ENCODE measurements around the gene ILKAP. TPM values are rescaled to one million over a fixed set of nuclear protein-coding genes. Genes with fewer than 3 reads are reported as not detected.
"Not testable (repeated sequence)": the region's sequence is repeated elsewhere in the genome, so short reads cannot be mapped to it uniquely, and the experiment has no call there.

The ILKAP gene
- total RNA-seq, 1 experiment from 2014 or later = 69.4 TPM

GRCh38 chr2:238173692-238174091, 29.8 kb downstream of the ILKAP start:
- no peak for DNase-seq
- peaks cover 84% of the 10 kb centered on the region for H3K36me3 ChIP-seq
- H3K4me3 ChIP-seq = no peak overlapping the region
- H3K9me3 ChIP-seq = no peaks in the 10 kb centered on the region
- H3K27me3 ChIP-seq = no peaks in the 10 kb centered on the region

DNA sequence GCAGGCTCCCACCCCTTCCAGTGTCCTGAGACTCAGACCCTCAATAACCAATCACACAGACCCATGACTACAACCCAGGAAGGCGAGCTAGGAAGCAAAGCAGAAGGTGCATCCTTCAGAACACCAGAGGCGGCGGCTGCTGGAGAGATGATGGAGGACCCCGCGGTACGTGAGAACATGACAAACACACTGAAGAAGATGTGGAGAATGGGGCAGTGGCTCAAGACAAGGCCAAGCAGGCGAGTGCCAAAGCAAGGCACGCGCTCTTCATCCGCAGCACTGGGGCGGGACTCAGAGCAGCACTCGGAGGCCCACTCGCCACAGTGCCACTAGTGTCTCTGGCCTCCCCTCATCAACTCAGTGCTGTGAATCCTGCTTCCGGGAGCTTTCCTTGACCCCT, 31.1 kb downstream of the ILKAP start:
- H3K27me3 ChIP-seq = no peaks in the 10 kb centered on the region
- no peak for DNase-seq
- H3K9me3 ChIP-seq = no peaks in the 10 kb centered on the region
- H3K4me3 ChIP-seq = no peak overlapping the region
- peaks cover 84% of the 10 kb centered on the region for H3K36me3 ChIP-seq

GRCh38 chr2:238171575-238172187, 31.8 kb downstream of the ILKAP start:
- Histone ChIP-seq H3K4me3 (no peak overlapping the region), H3K27me3 (no peaks in the 10 kb centered on the region), H3K36me3 (peaks cover 77% of the 10 kb centered on the region), H3K9me3 (no peaks in the 10 kb centered on the region)
- no peak for DNase-seq

- peaks cover 72% of the 10 kb centered on the region for H3K36me3 ChIP-seq
- not testable (repeated sequence) for H3K27me3 ChIP-seq, H3K4me3 ChIP-seq, H3K9me3 ChIP-seq, DNase-seq
Observed at GRCh38 chr2:238171072-238171431, 32.4 kb downstream of the ILKAP start.

DNA sequence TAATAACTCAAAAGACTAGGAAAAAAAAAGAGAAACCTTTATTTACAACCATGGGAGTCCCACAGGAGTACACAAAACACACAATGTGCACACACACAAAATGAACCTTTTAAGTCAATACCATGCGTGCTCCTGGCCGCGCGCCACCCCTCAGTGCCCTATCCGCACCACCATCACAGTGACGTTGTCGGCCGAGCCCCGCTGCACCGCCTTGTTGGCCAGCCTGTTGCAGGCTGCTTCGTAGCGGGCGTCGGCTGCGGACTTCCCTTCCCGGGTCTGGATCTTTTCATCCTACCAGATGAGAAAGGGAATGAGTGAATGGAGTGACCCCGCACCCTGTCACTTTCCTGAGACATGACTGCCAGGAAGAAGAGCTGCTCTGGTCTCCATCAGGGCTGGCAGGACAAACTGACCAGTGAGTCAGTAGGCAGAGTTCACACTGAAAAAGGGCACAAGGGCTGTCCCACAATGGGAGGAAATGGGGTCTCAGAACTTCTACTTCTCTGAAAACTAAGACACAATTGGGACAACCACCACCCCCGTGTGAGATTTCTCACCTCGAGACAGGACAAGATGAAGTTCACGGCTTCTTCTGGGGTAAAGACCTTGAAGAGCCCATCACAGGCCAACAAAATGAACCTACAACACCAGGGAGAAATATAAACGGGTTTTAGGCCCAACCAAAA, 33.0 kb downstream of the ILKAP start:
- peaks cover 70% of the 10 kb centered on the region for H3K36me3 ChIP-seq
- no peak for DNase-seq
- H3K4me3 ChIP-seq = no peak overlapping the region
- no peaks in the 10 kb centered on the region for H3K9me3 ChIP-seq
- H3K27me3 ChIP-seq = no peaks in the 10 kb centered on the region

- H3K9me3 ChIP-seq = no peaks in the 10 kb centered on the region
- DNase-seq = peak; percentile 76
- H3K4me3 ChIP-seq = no peak overlapping the region
- peaks cover 64% of the 10 kb centered on the region for H3K36me3 ChIP-seq
- no peaks in the 10 kb centered on the region for H3K27me3 ChIP-seq
Observed at GRCh38 chr2:238169708-238170251, 33.7 kb downstream of the ILKAP start.

GRCh38 chr2:238169048-238169707, 34.3 kb downstream of the ILKAP start:
- DNase-seq = peak; percentile 70
- H3K9me3 ChIP-seq = no peaks in the 10 kb centered on the region
- H3K4me3 ChIP-seq = no peak overlapping the region
- H3K27me3 ChIP-seq = no peaks in the 10 kb centered on the region
- peaks cover 58% of the 10 kb centered on the region for H3K36me3 ChIP-seq

- peaks cover 50% of the 10 kb centered on the region for H3K36me3 ChIP-seq
- no peaks in the 10 kb centered on the region for H3K9me3 ChIP-seq
- DNase-seq = no peak
- no peaks in the 10 kb centered on the region for H3K27me3 ChIP-seq
- no peak overlapping the region for H3K4me3 ChIP-seq
Observed at GRCh38 chr2:238168196-238169047, 35.1 kb downstream of the ILKAP start.

DNA sequence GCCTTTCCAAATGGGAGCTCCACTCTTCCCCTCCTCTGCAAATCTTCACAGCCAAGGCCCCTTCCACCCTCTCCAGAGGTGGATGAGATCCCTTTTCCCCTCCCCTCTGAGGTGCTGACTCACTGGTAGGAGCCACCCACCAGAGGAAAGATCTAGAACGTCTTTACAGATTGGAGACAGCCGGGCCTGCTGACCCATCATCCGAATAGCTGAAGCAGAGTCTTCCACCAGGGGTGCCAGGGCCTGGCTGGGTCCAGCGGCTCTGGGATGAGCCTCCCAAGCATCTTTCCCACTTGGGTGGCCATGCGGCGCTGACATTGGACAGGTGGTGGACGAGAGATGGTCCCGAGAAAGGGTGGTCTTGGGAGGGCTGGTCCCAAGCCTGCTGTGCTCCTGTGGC, 35.7 kb downstream of the ILKAP start:
- no peak for DNase-seq
- H3K36me3 ChIP-seq = peaks cover 43% of the 10 kb centered on the region
- no peak overlapping the region for H3K4me3 ChIP-seq
- H3K27me3 ChIP-seq = no peaks in the 10 kb centered on the region
- no peaks in the 10 kb centered on the region for H3K9me3 ChIP-seq

- peaks cover 39% of the 10 kb centered on the region for H3K36me3 ChIP-seq
- DNase-seq = no peak
- no peaks in the 10 kb centered on the region for H3K9me3 ChIP-seq
- H3K4me3 ChIP-seq = no peak overlapping the region
- no peaks in the 10 kb centered on the region for H3K27me3 ChIP-seq
Observed at GRCh38 chr2:238167344-238167715, 36.2 kb downstream of the ILKAP start.

- peaks cover 32% of the 10 kb centered on the region for H3K36me3 ChIP-seq
- no peak overlapping the region for H3K4me3 ChIP-seq
- H3K9me3 ChIP-seq = no peaks in the 10 kb centered on the region
- H3K27me3 ChIP-seq = no peaks in the 10 kb centered on the region
- DNase-seq = no peak
Observed at GRCh38 chr2:238166391-238167343, 36.8 kb downstream of the ILKAP start.

GRCh38 chr2:238165288-238165921, 38.1 kb downstream of the ILKAP start:
- no peak for DNase-seq
- Histone ChIP-seq H3K36me3 (peaks cover 22% of the 10 kb centered on the region), H3K9me3 (no peaks in the 10 kb centered on the region), H3K27me3 (no peaks in the 10 kb centered on the region), H3K4me3 (no peak overlapping the region)

DNA sequence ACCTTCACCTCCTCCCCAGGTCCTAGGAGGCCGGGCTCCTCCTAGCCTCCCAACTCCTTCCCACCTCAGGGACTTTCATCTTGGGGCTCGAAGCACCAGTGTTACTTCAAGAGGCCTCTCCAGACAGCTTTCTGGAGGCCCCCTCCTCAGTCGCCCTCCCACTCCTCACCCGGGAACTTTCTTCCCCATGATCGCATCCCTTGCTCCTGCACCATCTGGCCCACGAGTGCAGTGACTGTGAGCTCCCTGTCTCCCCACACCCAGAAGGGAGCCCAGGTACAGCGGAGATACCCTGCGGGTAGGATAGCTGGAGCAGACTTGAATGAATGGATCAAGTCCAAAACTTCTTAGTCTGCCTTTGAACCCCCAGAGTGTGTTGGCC, 38.6 kb downstream of the ILKAP start:
- Histone ChIP-seq H3K27me3 (no peaks in the 10 kb centered on the region), H3K36me3 (peaks cover 21% of the 10 kb centered on the region), H3K4me3 (no peak overlapping the region), H3K9me3 (no peaks in the 10 kb centered on the region)
- no peak for DNase-seq

GRCh38 chr2:238163481-238164198, 39.9 kb downstream of the ILKAP start:
- no peak for DNase-seq
- no peaks in the 10 kb centered on the region for H3K27me3 ChIP-seq
- no peak overlapping the region for H3K4me3 ChIP-seq
- H3K9me3 ChIP-seq = no peaks in the 10 kb centered on the region
- peaks cover 13% of the 10 kb centered on the region for H3K36me3 ChIP-seq

DNA sequence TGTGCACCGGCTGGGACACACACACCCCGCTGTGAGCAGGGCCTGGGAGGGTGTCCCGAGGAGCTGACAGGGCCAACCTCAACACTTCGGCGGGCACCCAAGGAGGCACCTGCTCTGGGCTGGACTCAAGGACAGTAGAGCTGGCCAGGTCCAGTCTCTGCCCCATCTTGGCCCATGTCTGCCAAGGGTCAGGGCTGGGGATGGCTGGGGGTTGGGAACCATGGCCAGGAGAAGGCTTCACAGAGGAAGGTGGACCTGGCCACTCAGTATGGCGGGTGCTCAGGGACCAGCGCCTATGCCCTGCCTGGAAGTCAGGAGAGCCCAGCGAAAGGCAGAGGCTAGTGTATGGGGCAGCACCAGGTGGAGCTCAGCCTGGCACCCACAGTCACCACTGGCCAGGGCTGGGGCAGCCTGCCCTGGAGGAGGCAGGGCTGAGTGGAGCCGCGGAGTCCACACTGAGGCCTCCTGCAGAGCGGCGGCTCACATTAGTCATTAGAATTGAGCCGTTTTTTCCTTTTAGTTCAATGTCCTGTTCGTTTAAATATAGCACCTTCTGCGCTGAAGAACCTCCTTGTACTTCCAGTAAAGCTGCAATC, 40.6 kb downstream of the ILKAP start:
- H3K36me3 ChIP-seq = peaks cover 6% of the 10 kb centered on the region
- peak; percentile 59 for DNase-seq
- H3K9me3 ChIP-seq = no peaks in the 10 kb centered on the region
- no peak overlapping the region for H3K4me3 ChIP-seq
- H3K27me3 ChIP-seq = no peaks in the 10 kb centered on the region
